ENCODE data around the gene ADARB1. TPM values are rescaled to one million over a fixed set of nuclear protein-coding genes. Genes with fewer than 3 reads are reported as not detected.

ADARB1 gene
- total and polyA plus RNA-seq, 2 of the 8 experiments (the other 6 are each of a cell fraction or from before 2014, with no cell fraction given), result 4.7 to 14.9 TPM

GRCh38 chr21:45253633-45254459 lies 179.5 kb downstream of the ADARB1 start:
- H3K27ac ChIP-seq (ENCODE audit: low read depth, low read length), result no peak overlapping the region
- no peak overlapping the region for H4K91ac ChIP-seq (replicated peaks; ENCODE audit: insufficient read length, low read length)
- ChIA-PET CTCF (ENCODE audit: partially characterized antibody) (interaction anchor here (0.6 to 5.9 kb wide), 6 partner anchors 27 to 755 kb away, joined by 3 to 37 read pairs (median 4); no protein-coding TSS in a partner anchor), POLR2A (ENCODE audit: partially characterized antibody) (no interaction called here)
- no peak overlapping the region for H3K4ac ChIP-seq (replicated peaks; ENCODE audit: insufficient read length, low read depth, low read length)
- no peak overlapping the region for H3K56ac ChIP-seq (replicated peaks; ENCODE audit: insufficient read length, low read depth, low read length)
- H2AK5ac ChIP-seq (ENCODE audit: low read depth, low read length), result no peak overlapping the region
- no peaks in the 10 kb centered on the region for H3K79me2 ChIP-seq (ENCODE audit: control insufficient read depth in 1 of 2, insufficient read depth in 2 of 2, low read length in 2 of 2)
- H3K4me3 ChIP-seq (ENCODE audit: extremely low read depth in 1 of 4, insufficient read depth in 2 of 4, low read depth in 3 of 4, low read length in 4 of 4), result no peak overlapping the region
- H3K23me2 ChIP-seq (ENCODE audit: low read depth, low read length), result no peaks in the 10 kb centered on the region
- H3K18ac ChIP-seq (ENCODE audit: extremely low read depth, low read length), result no peak overlapping the region
- H4K20me1 ChIP-seq (replicated peaks in 1 of 2; ENCODE audit: control insufficient read depth in 1 of 2, insufficient read depth in 2 of 2, low read length in 2 of 2), result no peaks in the 10 kb centered on the region
- no peak overlapping the region for H4K5ac ChIP-seq (ENCODE audit: insufficient read length, low read depth, low read length)
- H3K27me3 ChIP-seq (replicated peaks in 1 of 4; ENCODE audit: control insufficient read depth in 3 of 4, extremely low read depth in 1 of 4, insufficient read depth in 3 of 4, low read length in 3 of 4), result no peaks in the 10 kb centered on the region
- no peak overlapping the region for H3K14ac ChIP-seq (ENCODE audit: insufficient read length)
- H2BK5ac ChIP-seq (ENCODE audit: low read depth, low read length), result no peak overlapping the region; the same call in 1 of the 2 replicates
- H4K8ac ChIP-seq (ENCODE audit: extremely low read depth, insufficient read depth, low read length), result no peak overlapping the region
- H3K9ac ChIP-seq (replicated peaks in 1 of 4; ENCODE audit: extremely low read depth in 1 of 4, low read depth in 3 of 4, low read length in 3 of 4), result no peak overlapping the region
- no peaks in the 10 kb centered on the region for H3K79me1 ChIP-seq (ENCODE audit: low read depth, low read length)
- no peaks in the 10 kb centered on the region for H3K36me3 ChIP-seq (ENCODE audit: control insufficient read depth in 2 of 4, insufficient read depth in 4 of 4, low read length in 3 of 4)
- no peak overlapping the region for H3K4me2 ChIP-seq (ENCODE audit: insufficient read depth in 1 of 2, low read depth in 2 of 2, low read length in 2 of 2)
- H2BK20ac ChIP-seq (ENCODE audit: low read length), result no peak overlapping the region
- H2AFZ ChIP-seq (ENCODE audit: low read length), result no peak overlapping the region
- WGBS, 2 experiments (ENCODE audit: extremely low coverage in 1 of 2, insufficient coverage in 1 of 2, insufficient read length in 1 of 2, insufficient replicate concordance in 2 of 2, low coverage in 1 of 2, low lambda C conversion rate in 2 of 2, missing lambda C conversion rate in 1 of 2), result 94% methylated on average over 9 of the region's 28 CpGs; no CpG with 5 or more reads in 1 of the 2 experiments
- no peak for DNase-seq (ENCODE audit: low read depth in 1 of 2, low spot score in 2 of 2)
- no peaks in the 10 kb centered on the region for H3K9me3 ChIP-seq (ENCODE audit: insufficient read depth in 2 of 2, low read depth in 1 of 2, low read length in 1 of 2)
- no peak overlapping the region for H3K23ac ChIP-seq (ENCODE audit: insufficient read length)
- H2BK12ac ChIP-seq (ENCODE audit: low read depth, low read length), result no peak overlapping the region
- H2BK120ac ChIP-seq (replicated peaks; ENCODE audit: low read depth, low read length), result no peak overlapping the region
- H2BK15ac ChIP-seq (ENCODE audit: low read length), result no peak overlapping the region
- FAIRE-seq, result no peak
- peaks cover 0 to 9% (median 3%) of the 10 kb centered on the region in 4 experiments; a peak in 5 of 7 replicates for H3K4me1 ChIP-seq (replicated peaks in 1 of 4; ENCODE audit: control insufficient read depth in 3 of 4, insufficient read depth in 4 of 4, low read length in 3 of 4)
- TF ChIP-seq HDAC2 (IDR thresholded peaks at IDR 0.05; ENCODE audit: borderline replicate concordance in 1 of 2, low read depth in 2 of 2, low read length in 2 of 2), result no peak
- TF ChIP-seq SIX5 (IDR thresholded peaks at IDR 0.05; ENCODE audit: low read depth, low read length), result no peak
- no peak for TF ChIP-seq HDAC6 (IDR thresholded peaks at IDR 0.05; ENCODE audit: low read depth, low read length)
- no peak for TF ChIP-seq POLR2A (IDR thresholded peaks at IDR 0.05; ENCODE audit: control extremely low read depth in 1 of 2, low read depth in 2 of 2, low read length in 2 of 2)
- TF ChIP-seq RBBP5 (IDR thresholded peaks at IDR 0.05; ENCODE audit: borderline replicate concordance, low read depth, low read length), result no peak
- TF ChIP-seq ATF3 (IDR thresholded peaks at IDR 0.05; ENCODE audit: insufficient read depth, low read depth, low read length), result no peak
- TF ChIP-seq SIRT6 (IDR thresholded peaks at IDR 0.05; ENCODE audit: low read length), result no peak
- no peak for TF ChIP-seq SP4 (IDR thresholded peaks at IDR 0.05; ENCODE audit: low read length)
- TF ChIP-seq ATF2 (IDR thresholded peaks at IDR 0.05; ENCODE audit: low read length), result no peak
- TF ChIP-seq JUN (IDR thresholded peaks at IDR 0.05; ENCODE audit: low read depth, low read length), result no peak
- no peak for TF ChIP-seq RFX5 (IDR thresholded peaks at IDR 0.05; ENCODE audit: borderline replicate concordance, low read depth, low read length)

Measured in H1 (cell line).